Endodermal cell (in vitro differentiated cells): ENCODE measurements around the gene XIRP2. TPM values are rescaled to one million over a fixed set of nuclear protein-coding genes. Genes with fewer than 3 reads are reported as not detected.
"Not testable (repeated sequence)": the region's sequence is repeated elsewhere in the genome, so short reads cannot be mapped to it uniquely, and the experiment has no call there.

Experiments used
- DNase-seq: peaks from one replicate; pipeline ENCODE4 v3.0.0-alpha.2; 2017
- H3K27ac ChIP-seq: 2 replicates; pipeline ENCODE4 v1.5.1; 2013; ENCODE audit warnings: mild to moderate bottlenecking, low read depth, low read length, moderate library complexity
- H3K27me3 ChIP-seq: 2 replicates; pipeline ENCODE4 v1.6.1; 2013; ENCODE audit warnings: mild to moderate bottlenecking, low read length, moderate library complexity; ENCODE audit not compliant: insufficient read depth, control insufficient read depth, poor library complexity, severe bottlenecking
- H3K36me3 ChIP-seq: 2 replicates; pipeline ENCODE4 v1.7.0; 2013; ENCODE audit warnings: mild to moderate bottlenecking, low read length, moderate library complexity; ENCODE audit not compliant: control insufficient read depth, insufficient read depth
- H3K4me1 ChIP-seq: one replicate; pipeline ENCODE4 v1.7.0; 2013; ENCODE audit warnings: low read length; ENCODE audit not compliant: control insufficient read depth, insufficient read depth
- H3K4me3 ChIP-seq: 2 replicates; pipeline ENCODE4 v1.5.1; 2013; ENCODE audit warnings: mild to moderate bottlenecking, low read length, moderate library complexity
- H3K9ac ChIP-seq: 2 replicates; pipeline ENCODE4 v1.6.1; 2013; ENCODE audit warnings: mild to moderate bottlenecking, low read length, moderate library complexity; ENCODE audit not compliant: poor library complexity, severe bottlenecking; ENCODE audit errors: extremely low read depth
- H3K9me3 ChIP-seq: 2 replicates; pipeline ENCODE4 v1.6.1; 2013; ENCODE audit warnings: mild to moderate bottlenecking, low read length, moderate library complexity; ENCODE audit not compliant: control insufficient read depth
- H3K27ac Mint-ChIP-seq: 2 replicates; pipeline ENCODE4 v1.8.0; 2020; ENCODE audit warnings: mixed read lengths
- H3K27me3 Mint-ChIP-seq: 2 replicates; pipeline ENCODE4 v1.8.0; 2021; ENCODE audit warnings: mild to moderate bottlenecking, mixed read lengths; ENCODE audit not compliant: insufficient read depth
- H3K36me3 Mint-ChIP-seq: 2 replicates; pipeline ENCODE4 v1.8.0; 2020; ENCODE audit warnings: low read depth, mixed read lengths
- H3K4me1 Mint-ChIP-seq: 2 replicates; pipeline ENCODE4 v1.8.0; 2020; ENCODE audit warnings: mixed read lengths
- H3K4me3 Mint-ChIP-seq: 2 replicates; pipeline ENCODE4 v1.8.0; 2020; ENCODE audit warnings: mild to moderate bottlenecking, moderate library complexity, mixed read lengths
- H3K9me3 Mint-ChIP-seq: 2 replicates; pipeline ENCODE4 v1.8.0; 2020; ENCODE audit warnings: mild to moderate bottlenecking, mixed read lengths
- WGBS, 2 experiments: methylation state at CpG; one replicate each; pipeline versions ENCODE4 v1.1.5 to v1.1.7; 2013; ENCODE audit warnings: missing lambda C conversion rate in 2 of 2, mixed read lengths in 1 of 2; ENCODE audit not compliant: insufficient coverage in 1 of 2, insufficient read length in 1 of 2; 5-methylcytosine and 5-hydroxymethylcytosine counted together
- total RNA-seq, 2 donors: library from RNA; stranded (reverse); fragmentation: NEBNext Ultra II Directional in 1 of 2; extraction: Animal tissue kit (Norgen Biotek cat#: 25700) in 1 of 2; gene quantifications; 2 replicates in 1 of 2; 3 replicates in 1 of 2; pipeline ENCODE4 v1.2.1, GENCODE V29; 2021
- TF ChIP-seq, protein P1 (sequence below): fragments of 200-600 bp; sonication (generic); conservative IDR thresholded peaks from 2 replicates; pipeline ENCODE4 v1.5.0; 2021; ENCODE audit warnings: antibody characterized with exemption, mild to moderate bottlenecking

XIRP2 gene
- total RNA-seq, 2 donors from 2014 or later: not detected

DNA sequence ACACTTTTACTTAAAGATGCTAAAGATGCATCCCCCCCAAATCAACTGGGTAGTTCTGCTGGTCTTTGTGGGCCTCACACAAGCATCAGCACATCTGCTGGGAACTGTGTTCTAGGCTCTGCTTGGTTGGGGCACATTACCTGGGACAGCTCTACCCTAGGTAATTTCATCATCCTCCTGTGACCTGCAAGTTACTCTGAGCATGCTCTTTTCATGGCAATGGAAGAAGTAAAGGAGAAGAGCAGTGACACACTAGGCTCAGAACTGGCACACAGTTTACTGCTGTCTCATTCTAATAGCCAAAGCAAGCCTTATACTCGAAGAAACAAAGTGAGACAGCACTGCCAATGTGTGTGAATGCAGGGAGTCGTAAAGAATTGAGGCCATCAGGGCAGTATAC, 376.7 kb downstream of the XIRP2 start:
- Histone ChIP-seq H3K9ac (no peak overlapping the region), H3K27me3 (no peaks in the 10 kb centered on the region), H3K4me1 (no peaks in the 10 kb centered on the region), H3K9me3 (peaks cover 25% of the 10 kb centered on the region), H3K4me3 (no peak overlapping the region), H3K36me3 (no peaks in the 10 kb centered on the region), H3K27ac (no peak overlapping the region)
- no peak for DNase-seq
- Mint-ChIP-seq H3K27me3 (no peaks in the 10 kb centered on the region), H3K36me3 (peaks cover 11% of the 10 kb centered on the region), H3K9me3 (peaks cover 33% of the 10 kb centered on the region), H3K4me1 (no peaks in the 10 kb centered on the region), H3K4me3 (no peak overlapping the region), H3K27ac (no peak overlapping the region)
- WGBS, 2 experiments: 89% methylated on average over 2 of the region's 2 CpGs; no CpG with 5 or more reads in 1 of the 2 experiments
- TF ChIP-seq, protein P1, sequence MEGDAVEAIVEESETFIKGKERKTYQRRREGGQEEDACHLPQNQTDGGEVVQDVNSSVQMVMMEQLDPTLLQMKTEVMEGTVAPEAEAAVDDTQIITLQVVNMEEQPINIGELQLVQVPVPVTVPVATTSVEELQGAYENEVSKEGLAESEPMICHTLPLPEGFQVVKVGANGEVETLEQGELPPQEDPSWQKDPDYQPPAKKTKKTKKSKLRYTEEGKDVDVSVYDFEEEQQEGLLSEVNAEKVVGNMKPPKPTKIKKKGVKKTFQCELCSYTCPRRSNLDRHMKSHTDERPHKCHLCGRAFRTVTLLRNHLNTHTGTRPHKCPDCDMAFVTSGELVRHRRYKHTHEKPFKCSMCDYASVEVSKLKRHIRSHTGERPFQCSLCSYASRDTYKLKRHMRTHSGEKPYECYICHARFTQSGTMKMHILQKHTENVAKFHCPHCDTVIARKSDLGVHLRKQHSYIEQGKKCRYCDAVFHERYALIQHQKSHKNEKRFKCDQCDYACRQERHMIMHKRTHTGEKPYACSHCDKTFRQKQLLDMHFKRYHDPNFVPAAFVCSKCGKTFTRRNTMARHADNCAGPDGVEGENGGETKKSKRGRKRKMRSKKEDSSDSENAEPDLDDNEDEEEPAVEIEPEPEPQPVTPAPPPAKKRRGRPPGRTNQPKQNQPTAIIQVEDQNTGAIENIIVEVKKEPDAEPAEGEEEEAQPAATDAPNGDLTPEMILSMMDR: no peak

DNA sequence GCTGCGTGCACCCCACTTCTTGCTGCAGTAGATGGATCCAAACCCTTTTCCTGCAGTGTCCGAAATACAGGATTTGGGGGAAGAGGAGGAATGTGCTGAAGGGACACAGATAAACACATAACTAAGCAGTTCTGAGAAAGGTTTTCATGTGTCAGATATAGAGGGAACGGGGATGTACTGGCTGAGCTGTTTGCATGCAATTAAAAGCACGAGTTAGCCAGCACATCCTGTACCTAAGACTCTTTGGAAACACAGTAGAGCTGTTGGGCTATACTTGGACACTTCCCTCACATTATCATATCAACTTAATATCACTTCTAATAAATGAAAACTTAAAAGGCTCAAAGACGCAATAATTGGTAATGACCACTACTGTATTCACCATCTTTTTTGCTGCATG, 377.4 kb downstream of the XIRP2 start:
- no peak overlapping the region for H3K9ac ChIP-seq
- Mint-ChIP-seq H3K36me3 (peaks cover 11% of the 10 kb centered on the region), H3K4me1 (no peaks in the 10 kb centered on the region), H3K9me3 (peaks cover 33% of the 10 kb centered on the region), H3K4me3 (no peak overlapping the region), H3K27me3 (no peaks in the 10 kb centered on the region), H3K27ac (no peak overlapping the region)
- no peaks in the 10 kb centered on the region for H3K4me1 ChIP-seq
- 91 to 100% methylated on average over 2 to 5 of the region's 5 CpGs for WGBS, 2 experiments
- no peak overlapping the region for H3K27ac ChIP-seq
- peaks cover 25% of the 10 kb centered on the region for H3K9me3 ChIP-seq
- H3K27me3 ChIP-seq: no peaks in the 10 kb centered on the region
- no peak for DNase-seq
- TF ChIP-seq, protein P1: no peak
- no peak overlapping the region for H3K4me3 ChIP-seq
- no peaks in the 10 kb centered on the region for H3K36me3 ChIP-seq

DNA sequence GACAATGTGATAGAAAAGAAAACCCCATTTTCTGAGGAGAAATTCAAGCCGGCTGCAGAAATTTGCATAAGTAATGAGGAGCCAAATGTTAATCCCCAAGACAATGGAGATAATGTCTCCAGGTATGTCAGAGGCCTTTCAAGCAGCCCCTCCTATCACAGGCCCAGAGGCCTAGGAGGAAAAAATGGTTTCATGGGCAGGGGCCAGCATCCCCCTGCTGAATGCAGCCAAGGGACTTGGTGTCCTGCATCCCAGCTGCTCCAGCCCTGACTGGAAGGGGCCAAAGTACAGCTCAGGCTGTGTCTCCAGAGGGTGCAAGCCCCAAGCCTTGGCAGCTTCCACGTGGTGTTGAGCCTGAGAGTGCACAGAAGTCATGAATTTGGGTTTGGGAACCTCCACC, 380.0 kb downstream of the XIRP2 start:
- not testable (repeated sequence) for H3K4me1 ChIP-seq, H3K4me1 Mint-ChIP-seq, H3K4me3 Mint-ChIP-seq, H3K9ac ChIP-seq, H3K27me3 Mint-ChIP-seq, DNase-seq, H3K27me3 ChIP-seq, H3K27ac Mint-ChIP-seq, H3K36me3 ChIP-seq, H3K27ac ChIP-seq
- Histone ChIP-seq H3K9me3 (peaks cover 25% of the 10 kb centered on the region), H3K4me3 (peak overlapping the region; percentile 1)
- peaks cover 33% of the 10 kb centered on the region for H3K9me3 Mint-ChIP-seq
- 80 to 87% methylated on average over 1 to 2 of the region's 2 CpGs for WGBS, 2 experiments
- peaks cover 11% of the 10 kb centered on the region for H3K36me3 Mint-ChIP-seq

DNA sequence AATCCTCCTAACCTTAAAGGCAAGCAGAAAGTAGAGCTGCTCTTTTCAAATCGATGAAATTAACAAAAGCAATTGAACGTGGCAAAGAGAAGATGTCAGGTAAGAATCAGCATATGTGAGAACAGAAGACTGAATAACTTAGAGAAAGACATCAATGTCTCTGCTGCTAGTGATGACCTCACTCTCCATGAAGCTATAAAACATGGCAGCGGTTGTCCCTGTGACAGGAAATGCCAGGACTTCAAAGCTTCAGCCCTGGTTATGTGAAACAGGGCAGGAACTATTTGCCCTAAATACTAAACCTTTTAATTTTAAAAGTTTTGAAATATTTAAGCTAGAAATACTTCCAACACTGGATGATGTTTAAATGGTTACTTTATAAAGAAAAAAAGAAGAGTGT, 383.7 kb downstream of the XIRP2 start:
- no peaks in the 10 kb centered on the region for H3K27me3 ChIP-seq
- H3K27ac ChIP-seq: no peak overlapping the region
- no peak for DNase-seq
- no peak overlapping the region for H3K27ac Mint-ChIP-seq
- H3K9me3 ChIP-seq: peaks cover 24% of the 10 kb centered on the region
- H3K4me3 ChIP-seq: no peak overlapping the region
- no peaks in the 10 kb centered on the region for H3K27me3 Mint-ChIP-seq
- TF ChIP-seq, protein P1: no peak
- peaks cover 30% of the 10 kb centered on the region for H3K9me3 Mint-ChIP-seq
- no peaks in the 10 kb centered on the region for H3K4me1 ChIP-seq
- H3K36me3 Mint-ChIP-seq: peaks cover 11% of the 10 kb centered on the region
- H3K4me1 Mint-ChIP-seq: no peaks in the 10 kb centered on the region
- no peak overlapping the region for H3K9ac ChIP-seq
- H3K4me3 Mint-ChIP-seq: no peak overlapping the region
- H3K36me3 ChIP-seq: no peaks in the 10 kb centered on the region
- 79 to 83% methylated on average over 3 of the region's 3 CpGs for WGBS, 2 experiments
